Neural cell (in vitro differentiated cells): Measurements from ENCODE around the gene EN1. TPM values are rescaled to one million over a fixed set of nuclear protein-coding genes. Genes with fewer than 3 reads are reported as not detected.

Experiments
- H2AFZ ChIP-seq: fragments of 200-600, 300-800 bp; sonication (generic), shearing (Covaris generic); 2 replicates; pipeline ENCODE4 v1.6.0; 2014; ENCODE audit warnings: low read depth, mild to moderate bottlenecking, antibody characterized with exemption, low read length, moderate library complexity
- H3F3A ChIP-seq: fragments of 200-600 bp; shearing (Covaris generic); 2 replicates; pipeline ENCODE4 v1.6.1; 2016; ENCODE audit warnings: mild to moderate bottlenecking, moderate library complexity, mixed read lengths, antibody characterized with exemption, low read length; ENCODE audit not compliant: insufficient read depth, poor library complexity, severe bottlenecking
- H3K27ac ChIP-seq: fragments of 200-600, 300-800 bp; sonication (generic), shearing (Covaris generic); 2 replicates; pipeline ENCODE4 v1.5.1; 2014; ENCODE audit warnings: mild to moderate bottlenecking, low read length, moderate library complexity
- H3K27me3 ChIP-seq: fragments of 300-800, 200-600 bp; sonication (generic), shearing (Covaris generic); 2 replicates; pipeline ENCODE4 v1.6.0; 2014; ENCODE audit warnings: mild to moderate bottlenecking, low read depth, low read length, moderate library complexity; ENCODE audit not compliant: insufficient read depth
- H3K36me3 ChIP-seq: fragments of 300-800, 200-600 bp; sonication (generic), shearing (Covaris generic); 2 replicates; pipeline ENCODE4 v1.5.1; 2014; ENCODE audit warnings: mild to moderate bottlenecking, antibody characterized with exemption, low read length, moderate library complexity; ENCODE audit not compliant: insufficient read depth
- H3K4me2 ChIP-seq: fragments of 300-800, 200-600 bp; sonication (generic), shearing (Covaris generic); 2 replicates; pipeline ENCODE4 v1.6.0; 2014; ENCODE audit warnings: mild to moderate bottlenecking, low read length
- H3K4me3 ChIP-seq: fragments of 300-800, 200-600 bp; sonication (generic), shearing (Covaris generic); 2 replicates; pipeline ENCODE4 v1.5.1; 2014; ENCODE audit warnings: mild to moderate bottlenecking, low read length, moderate library complexity
- H3K79me2 ChIP-seq: fragments of 200-600 bp; shearing (Covaris generic); replicated peaks from 2 replicates; pipeline ENCODE4 v1.6.0; 2014; ENCODE audit warnings: mild to moderate bottlenecking, low read length, moderate library complexity; ENCODE audit not compliant: insufficient read depth
- H3K9ac ChIP-seq: fragments of 300-800, 200-600 bp; sonication (generic), shearing (Covaris generic); 2 replicates; pipeline ENCODE4 v1.6.1; 2016; ENCODE audit warnings: mild to moderate bottlenecking, low read length, mixed read lengths
- H3K9me2 ChIP-seq: fragments of 200-600 bp; shearing (Covaris generic); 2 replicates; pipeline ENCODE4 v1.6.1; 2016; ENCODE audit warnings: mild to moderate bottlenecking, low read length, mixed read lengths; ENCODE audit not compliant: insufficient read depth
- H3K9me3 ChIP-seq: fragments of 200-600, 300-800 bp; sonication (generic), shearing (Covaris generic); 2 replicates; pipeline ENCODE4 v1.6.1; 2016; ENCODE audit warnings: mild to moderate bottlenecking, mixed run types, low read length, moderate library complexity, mixed read lengths
- H4K20me1 ChIP-seq: fragments of 200-600 bp; shearing (Covaris generic); 2 replicates; pipeline ENCODE4 v1.6.1; 2016; ENCODE audit warnings: mild to moderate bottlenecking, mixed run types; ENCODE audit not compliant: insufficient read depth
- EP300 ChIP-seq: fragments of 450-650 bp; conservative IDR thresholded peaks from 2 replicates; pipeline ENCODE4 v1.6.1; 2014; ENCODE audit warnings: antibody characterized with exemption, mild to moderate bottlenecking, moderate library complexity; ENCODE audit not compliant: poor library complexity, severe bottlenecking
- EZH2 ChIP-seq: fragments of 200-600, 300-800 bp; shearing (Covaris generic), sonication (generic); IDR thresholded peaks from 2 replicates; pipeline ENCODE4 v1.6.1; 2014; ENCODE audit warnings: antibody characterized with exemption, low read length, borderline replicate concordance, mild to moderate bottlenecking; ENCODE audit not compliant: insufficient read depth, poor library complexity, severe bottlenecking
- MXI1 ChIP-seq: fragments of 450-650 bp; conservative IDR thresholded peaks from 2 replicates; pipeline ENCODE4 v1.6.1; 2014; ENCODE audit warnings: antibody characterized with exemption, mild to moderate bottlenecking; ENCODE audit not compliant: poor library complexity, severe bottlenecking
- POLR2AphosphoS5 ChIP-seq: IDR thresholded peaks from 2 replicates; pipeline ENCODE4 v1.6.1; 2012
- RAD21 ChIP-seq: fragments of 450-650 bp; conservative IDR thresholded peaks from 2 replicates; pipeline ENCODE4 v1.6.1; 2014; ENCODE audit warnings: antibody characterized with exemption, mild to moderate bottlenecking, moderate library complexity
- SMC3 ChIP-seq: fragments of 450-650 bp; conservative IDR thresholded peaks from 2 replicates; pipeline ENCODE4 v1.6.1; 2014; ENCODE audit warnings: antibody characterized with exemption, mild to moderate bottlenecking, moderate library complexity; ENCODE audit not compliant: poor library complexity
- TAF1 ChIP-seq: IDR thresholded peaks from 2 replicates; pipeline ENCODE4 v1.6.1; 2012; ENCODE audit warnings: low read depth
- polyA plus RNA-seq: library from polyadenylated mRNA; depleted of rRNA; stranded (reverse); fragments of >200 nt; gene quantifications from 2 replicates; pipeline ENCODE4 v1.2.3, GENCODE V29; 2014
- TF ChIP-seq, protein P1 (sequence below): IDR thresholded peaks from 2 replicates; pipeline ENCODE4 v1.6.1; 2012; ENCODE audit warnings: borderline replicate concordance
- TF ChIP-seq, protein P2 (sequence below): fragments of 450-650 bp; IDR thresholded peaks from 2 replicates; pipeline ENCODE4 v1.5.1; 2014; ENCODE audit warnings: antibody characterized with exemption, mild to moderate bottlenecking, moderate library complexity; ENCODE audit not compliant: poor library complexity, severe bottlenecking

EN1 gene
- polyA plus RNA-seq, 1 donor from 2014 or later: not detected

DNA sequence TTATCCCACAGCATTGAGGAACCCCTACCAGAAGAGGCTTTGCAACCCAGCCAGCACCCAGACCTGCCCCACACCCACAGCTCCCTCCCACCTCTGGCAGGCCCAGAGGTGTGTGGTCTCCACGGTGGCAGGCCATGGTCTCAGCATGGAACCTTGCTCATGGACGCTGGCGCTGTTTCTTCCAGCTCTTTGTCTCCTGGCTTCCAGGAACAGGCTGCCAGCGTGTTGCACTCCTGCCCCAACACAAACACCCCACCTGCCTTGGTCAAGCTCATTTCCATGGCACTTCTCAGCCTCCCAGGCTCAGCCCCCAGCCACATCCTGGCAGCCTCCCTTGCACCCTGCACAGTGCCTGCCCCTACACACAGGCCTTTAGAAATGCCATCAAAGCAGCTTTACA, 31.7 kb downstream of the EN1 start:
- H3K79me2 ChIP-seq: no peaks in the 10 kb centered on the region
- no peaks in the 10 kb centered on the region for H3K36me3 ChIP-seq
- no peaks in the 10 kb centered on the region for H3K9me3 ChIP-seq
- no peak overlapping the region for H3K27ac ChIP-seq
- H3K27me3 ChIP-seq: peaks cover 64% of the 10 kb centered on the region
- H4K20me1 ChIP-seq: no peaks in the 10 kb centered on the region
- no peak overlapping the region for H3K4me3 ChIP-seq
- H3F3A ChIP-seq: no peaks in the 10 kb centered on the region
- no peak overlapping the region for H2AFZ ChIP-seq
- H3K9me2 ChIP-seq: no peaks in the 10 kb centered on the region
- H3K4me2 ChIP-seq: no peak overlapping the region
- H3K9ac ChIP-seq: no peak overlapping the region
- TF ChIP-seq, protein P1, sequence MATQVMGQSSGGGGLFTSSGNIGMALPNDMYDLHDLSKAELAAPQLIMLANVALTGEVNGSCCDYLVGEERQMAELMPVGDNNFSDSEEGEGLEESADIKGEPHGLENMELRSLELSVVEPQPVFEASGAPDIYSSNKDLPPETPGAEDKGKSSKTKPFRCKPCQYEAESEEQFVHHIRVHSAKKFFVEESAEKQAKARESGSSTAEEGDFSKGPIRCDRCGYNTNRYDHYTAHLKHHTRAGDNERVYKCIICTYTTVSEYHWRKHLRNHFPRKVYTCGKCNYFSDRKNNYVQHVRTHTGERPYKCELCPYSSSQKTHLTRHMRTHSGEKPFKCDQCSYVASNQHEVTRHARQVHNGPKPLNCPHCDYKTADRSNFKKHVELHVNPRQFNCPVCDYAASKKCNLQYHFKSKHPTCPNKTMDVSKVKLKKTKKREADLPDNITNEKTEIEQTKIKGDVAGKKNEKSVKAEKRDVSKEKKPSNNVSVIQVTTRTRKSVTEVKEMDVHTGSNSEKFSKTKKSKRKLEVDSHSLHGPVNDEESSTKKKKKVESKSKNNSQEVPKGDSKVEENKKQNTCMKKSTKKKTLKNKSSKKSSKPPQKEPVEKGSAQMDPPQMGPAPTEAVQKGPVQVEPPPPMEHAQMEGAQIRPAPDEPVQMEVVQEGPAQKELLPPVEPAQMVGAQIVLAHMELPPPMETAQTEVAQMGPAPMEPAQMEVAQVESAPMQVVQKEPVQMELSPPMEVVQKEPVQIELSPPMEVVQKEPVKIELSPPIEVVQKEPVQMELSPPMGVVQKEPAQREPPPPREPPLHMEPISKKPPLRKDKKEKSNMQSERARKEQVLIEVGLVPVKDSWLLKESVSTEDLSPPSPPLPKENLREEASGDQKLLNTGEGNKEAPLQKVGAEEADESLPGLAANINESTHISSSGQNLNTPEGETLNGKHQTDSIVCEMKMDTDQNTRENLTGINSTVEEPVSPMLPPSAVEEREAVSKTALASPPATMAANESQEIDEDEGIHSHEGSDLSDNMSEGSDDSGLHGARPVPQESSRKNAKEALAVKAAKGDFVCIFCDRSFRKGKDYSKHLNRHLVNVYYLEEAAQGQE: no peak
- TF ChIP-seq TAF1: no peak
- TF ChIP-seq POLR2AphosphoS5: no peak
- TF ChIP-seq, protein P2, sequence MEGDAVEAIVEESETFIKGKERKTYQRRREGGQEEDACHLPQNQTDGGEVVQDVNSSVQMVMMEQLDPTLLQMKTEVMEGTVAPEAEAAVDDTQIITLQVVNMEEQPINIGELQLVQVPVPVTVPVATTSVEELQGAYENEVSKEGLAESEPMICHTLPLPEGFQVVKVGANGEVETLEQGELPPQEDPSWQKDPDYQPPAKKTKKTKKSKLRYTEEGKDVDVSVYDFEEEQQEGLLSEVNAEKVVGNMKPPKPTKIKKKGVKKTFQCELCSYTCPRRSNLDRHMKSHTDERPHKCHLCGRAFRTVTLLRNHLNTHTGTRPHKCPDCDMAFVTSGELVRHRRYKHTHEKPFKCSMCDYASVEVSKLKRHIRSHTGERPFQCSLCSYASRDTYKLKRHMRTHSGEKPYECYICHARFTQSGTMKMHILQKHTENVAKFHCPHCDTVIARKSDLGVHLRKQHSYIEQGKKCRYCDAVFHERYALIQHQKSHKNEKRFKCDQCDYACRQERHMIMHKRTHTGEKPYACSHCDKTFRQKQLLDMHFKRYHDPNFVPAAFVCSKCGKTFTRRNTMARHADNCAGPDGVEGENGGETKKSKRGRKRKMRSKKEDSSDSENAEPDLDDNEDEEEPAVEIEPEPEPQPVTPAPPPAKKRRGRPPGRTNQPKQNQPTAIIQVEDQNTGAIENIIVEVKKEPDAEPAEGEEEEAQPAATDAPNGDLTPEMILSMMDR: no peak
- no peak for TF ChIP-seq EZH2
- TF ChIP-seq MXI1: no peak

DNA sequence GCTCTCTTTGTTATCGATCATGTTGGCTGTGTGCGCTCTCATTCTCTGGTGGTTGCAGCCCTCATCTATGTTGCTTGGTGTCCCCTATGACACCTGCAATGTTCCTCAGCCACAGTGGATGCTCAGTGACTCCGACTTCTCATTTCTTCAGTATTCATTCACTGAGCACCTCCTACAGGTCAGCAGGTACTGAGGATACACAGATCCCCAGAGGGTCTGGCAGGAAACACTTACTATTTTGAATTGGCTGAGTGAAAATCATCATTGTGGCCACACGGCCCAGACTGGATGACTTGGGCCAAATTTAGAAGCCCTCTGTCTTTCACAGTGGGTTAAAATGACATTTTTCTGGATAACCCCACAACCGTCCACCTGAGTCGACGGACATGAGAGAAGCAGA, 32.1 kb downstream of the EN1 start:
- Histone ChIP-seq H3K27me3 (peaks cover 60% of the 10 kb centered on the region), H3K36me3 (no peaks in the 10 kb centered on the region), H3K79me2 (no peaks in the 10 kb centered on the region)

More for the DNA sequence above, 32.1 kb downstream of the EN1 start:
- Histone ChIP-seq H3K27ac (no peak overlapping the region), H3K9ac (no peak overlapping the region), H3K4me3 (no peak overlapping the region), H3K9me3 (no peaks in the 10 kb centered on the region), H4K20me1 (no peaks in the 10 kb centered on the region), H3F3A (no peaks in the 10 kb centered on the region), H3K4me2 (no peak overlapping the region), H3K9me2 (no peaks in the 10 kb centered on the region), H2AFZ (no peak overlapping the region)
- TF ChIP-seq POLR2AphosphoS5 (no peak), MXI1 (no peak), SMC3 (no peak), RAD21 (no peak), EP300 (no peak), EZH2 (no peak), TAF1 (no peak)
- TF ChIP-seq, protein P1: no peak
- TF ChIP-seq, protein P2: no peak
